ENCODE results near the gene RPS16.

GRCh38 chr19:39413911-39414608, 21.7 kb downstream of the RPS16 start:
- peak in 1 of 2 donors; percentile 36 for TF ChIP-seq POLR2AphosphoS5 (IDR thresholded peaks at IDR 0.05; ENCODE audit: insufficient read depth in 1 of 2, low read depth in 1 of 2)
- no peak for TF ChIP-seq POLR2A (IDR thresholded peaks at IDR 0.05)
- TF ChIP-seq CTCF (IDR thresholded peaks at IDR 0.05), result no peak

Measured in vagina (tissue), 2 donors.